Measurements from ENCODE around the gene MOB1B.
"Not testable (repeated sequence)": the region's sequence is repeated elsewhere in the genome, so short reads cannot be mapped to it uniquely, and the experiment has no call there.

Gene MOB1B

GRCh38 chr4:70895811-70896491 is 6.2 kb upstream of the MOB1B start:
- no peak for ATAC-seq
- Mint-ChIP-seq H3K27me3 (no peaks in the 10 kb centered on the region), H3K36me3 (ENCODE audit: low read depth) (no peaks in the 10 kb centered on the region), H3K4me3 (no peak overlapping the region), H3K9me3 (no peaks in the 10 kb centered on the region), H3K27ac (no peak overlapping the region), H3K4me1 (no peaks in the 10 kb centered on the region)
- no peak for DNase-seq

- not testable (repeated sequence) for H3K36me3 Mint-ChIP-seq (ENCODE audit: low read depth); H3K4me3 Mint-ChIP-seq; DNase-seq; ATAC-seq; H3K4me1 Mint-ChIP-seq; H3K27me3 Mint-ChIP-seq; H3K27ac Mint-ChIP-seq; H3K9me3 Mint-ChIP-seq
Observed at GRCh38 chr4:70898581-70898980, 3.6 kb upstream of the MOB1B start.

GRCh38 chr4:70901607-70901983 is 574 bp upstream of the MOB1B start:
- DNase-seq (no peak), ATAC-seq (no peak)
- H3K9me3 Mint-ChIP-seq: no peaks in the 10 kb centered on the region
- H3K27me3 Mint-ChIP-seq: no peaks in the 10 kb centered on the region
- peaks cover 21% of the 10 kb centered on the region for H3K4me1 Mint-ChIP-seq
- H3K4me3 Mint-ChIP-seq: peak overlapping the region; percentile 98
- peak overlapping the region; percentile 78 for H3K27ac Mint-ChIP-seq
- H3K36me3 Mint-ChIP-seq (ENCODE audit: low read depth): peaks cover 16% of the 10 kb centered on the region

- Mint-ChIP-seq H3K36me3 (ENCODE audit: low read depth) (peaks cover 20% of the 10 kb centered on the region), H3K4me3 (peak overlapping the region; percentile 98), H3K4me1 (peaks cover 27% of the 10 kb centered on the region), H3K27me3 (no peaks in the 10 kb centered on the region), H3K27ac (peak overlapping the region; percentile 85), H3K9me3 (no peaks in the 10 kb centered on the region)
- ATAC-seq (peak; percentile 71), DNase-seq (no peak)
Observed at GRCh38 chr4:70902577-70903290, 565 bp downstream of the MOB1B start.

- peak overlapping the region; percentile 98 for H3K4me3 Mint-ChIP-seq
- peaks cover 20% of the 10 kb centered on the region for H3K36me3 Mint-ChIP-seq (ENCODE audit: low read depth)
- H3K9me3 Mint-ChIP-seq: no peaks in the 10 kb centered on the region
- peak overlapping the region; percentile 85 for H3K27ac Mint-ChIP-seq
- H3K27me3 Mint-ChIP-seq: no peaks in the 10 kb centered on the region
- DNase-seq: no peak
- H3K4me1 Mint-ChIP-seq: peaks cover 27% of the 10 kb centered on the region
- no peak for ATAC-seq
Observed at GRCh38 chr4:70903291-70903603, 1.1 kb downstream of the MOB1B start.

- Mint-ChIP-seq H3K4me3 (no peak overlapping the region), H3K27ac (no peak overlapping the region)
Observed at GRCh38 chr4:70908993-70909556, 6.9 kb downstream of the MOB1B start.

GRCh38 chr4:70914000-70914399 is 11.8 kb downstream of the MOB1B start:
- no peak for ATAC-seq
- Mint-ChIP-seq H3K4me1 (peaks cover 6% of the 10 kb centered on the region), H3K27me3 (no peaks in the 10 kb centered on the region), H3K36me3 (ENCODE audit: low read depth) (peaks cover 8% of the 10 kb centered on the region), H3K27ac (no peak overlapping the region), H3K9me3 (no peaks in the 10 kb centered on the region), H3K4me3 (no peak overlapping the region)
- no peak for DNase-seq

More at GRCh38 chr4:70908993-70909556, 6.9 kb downstream of the MOB1B start:
- DNase-seq (no peak), ATAC-seq (no peak)
- Mint-ChIP-seq H3K36me3 (ENCODE audit: low read depth) (peaks cover 29% of the 10 kb centered on the region), H3K4me1 (peaks cover 15% of the 10 kb centered on the region), H3K27me3 (no peaks in the 10 kb centered on the region), H3K9me3 (no peaks in the 10 kb centered on the region)

GRCh38 chr4:70914631-70915030 is 12.5 kb downstream of the MOB1B start:
- H3K27me3 Mint-ChIP-seq: no peaks in the 10 kb centered on the region
- DNase-seq (no peak), ATAC-seq (no peak)
- peaks cover 6% of the 10 kb centered on the region for H3K4me1 Mint-ChIP-seq
- H3K9me3 Mint-ChIP-seq: no peaks in the 10 kb centered on the region
- H3K27ac Mint-ChIP-seq: no peak overlapping the region
- H3K4me3 Mint-ChIP-seq: no peak overlapping the region
- H3K36me3 Mint-ChIP-seq (ENCODE audit: low read depth): peaks cover 8% of the 10 kb centered on the region

- H3K27me3 Mint-ChIP-seq: no peaks in the 10 kb centered on the region
- H3K4me3 Mint-ChIP-seq: no peak overlapping the region
- ATAC-seq: no peak
- no peak for DNase-seq
- no peak overlapping the region for H3K27ac Mint-ChIP-seq
- H3K9me3 Mint-ChIP-seq: peaks cover 2% of the 10 kb centered on the region
- H3K36me3 Mint-ChIP-seq (ENCODE audit: low read depth): peaks cover 11% of the 10 kb centered on the region
- H3K4me1 Mint-ChIP-seq: peaks cover 6% of the 10 kb centered on the region
Observed at GRCh38 chr4:70915036-70915815, 13.1 kb downstream of the MOB1B start.

GRCh38 chr4:70915874-70916559 is 13.8 kb downstream of the MOB1B start:
- ATAC-seq (no peak), DNase-seq (no peak)
- no peaks in the 10 kb centered on the region for H3K27me3 Mint-ChIP-seq
- peaks cover 13% of the 10 kb centered on the region for H3K36me3 Mint-ChIP-seq (ENCODE audit: low read depth)
- no peak overlapping the region for H3K4me3 Mint-ChIP-seq
- peaks cover 7% of the 10 kb centered on the region for H3K9me3 Mint-ChIP-seq
- peaks cover 6% of the 10 kb centered on the region for H3K4me1 Mint-ChIP-seq
- H3K27ac Mint-ChIP-seq: no peak overlapping the region

- H3K4me1 Mint-ChIP-seq: peaks cover 13% of the 10 kb centered on the region
- no peak overlapping the region for H3K4me3 Mint-ChIP-seq
- H3K27ac Mint-ChIP-seq: no peak overlapping the region
- DNase-seq (no peak), ATAC-seq (no peak)
- H3K9me3 Mint-ChIP-seq: peaks cover 7% of the 10 kb centered on the region
- no peaks in the 10 kb centered on the region for H3K27me3 Mint-ChIP-seq
- peaks cover 4% of the 10 kb centered on the region for H3K36me3 Mint-ChIP-seq (ENCODE audit: low read depth)
Observed at GRCh38 chr4:70920592-70920991, 18.4 kb downstream of the MOB1B start.

- Mint-ChIP-seq H3K27me3 (no peaks in the 10 kb centered on the region), H3K36me3 (ENCODE audit: low read depth) (peaks cover 1% of the 10 kb centered on the region), H3K4me3 (no peak overlapping the region), H3K9me3 (peaks cover 3% of the 10 kb centered on the region), H3K27ac (peak overlapping the region; percentile 22), H3K4me1 (peaks cover 44% of the 10 kb centered on the region)
- ATAC-seq (no peak), DNase-seq (no peak)
Observed at GRCh38 chr4:70925418-70925817, 23.2 kb downstream of the MOB1B start.

- Mint-ChIP-seq H3K36me3 (ENCODE audit: low read depth) (peaks cover 3% of the 10 kb centered on the region), H3K4me1 (peaks cover 50% of the 10 kb centered on the region), H3K27ac (peak overlapping the region; percentile 22), H3K4me3 (peak overlapping the region; percentile 42), H3K9me3 (no peaks in the 10 kb centered on the region), H3K27me3 (no peaks in the 10 kb centered on the region)
- ATAC-seq (peak; percentile 89), DNase-seq (no peak)
Observed at GRCh38 chr4:70925899-70926635, 23.9 kb downstream of the MOB1B start.
